Measurements from ENCODE around the gene CYP2A7. TPM values are rescaled to one million over a fixed set of nuclear protein-coding genes. Genes with fewer than 3 reads are reported as not detected.
A peak's percentile ranks its signal among the peaks of the same experiment; 100 is the strongest.
"Not testable (repeated sequence)": the region's sequence is repeated elsewhere in the genome, so short reads cannot be mapped to it uniquely, and the experiment has no call there.

CYP2A7 gene
- total and polyA plus RNA-seq, 5 donors, result not detected

DNA sequence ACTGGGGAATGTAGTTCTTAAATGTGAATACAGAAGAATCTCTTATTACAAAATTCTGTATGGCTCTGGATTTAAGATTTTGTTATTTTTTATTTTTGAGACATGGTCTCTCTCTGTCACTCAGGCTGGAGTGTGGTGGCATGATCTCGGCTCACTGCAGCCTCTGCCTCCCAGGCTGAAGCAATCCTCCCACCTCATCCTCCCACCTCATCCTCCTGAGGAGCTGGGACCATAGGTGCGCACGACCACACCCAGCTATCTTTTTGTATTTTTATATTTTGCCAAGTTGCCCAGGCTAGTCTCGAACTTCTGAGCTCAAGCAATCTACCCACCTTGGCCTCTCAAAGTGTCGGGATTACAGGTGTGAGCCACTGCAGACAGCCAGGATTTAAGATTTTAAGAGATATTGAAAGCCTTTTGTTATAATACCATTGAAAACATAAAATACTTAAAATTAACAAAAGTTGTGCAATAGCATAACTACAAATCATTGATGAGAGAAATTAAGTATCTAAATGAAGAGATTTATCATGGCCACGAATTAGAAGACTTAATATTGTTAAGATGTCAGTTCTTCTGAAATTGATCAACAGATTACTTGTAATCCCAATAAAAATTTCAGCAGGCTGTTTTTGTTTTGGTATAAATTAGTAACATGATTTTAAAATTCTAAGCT lies 45.1 kb downstream of the CYP2A7 start:
- intact Hi-C loops (cut with DNase I), result no loop called here
- Histone ChIP-seq H3K9me3 (ENCODE audit: control insufficient read depth, low read length) (no peaks in the 10 kb centered on the region), H3K27me3 (ENCODE audit: control insufficient read depth, insufficient read depth) (no peaks in the 10 kb centered on the region), H3K4me1 (ENCODE audit: control insufficient read depth, insufficient read depth, low read length) (no peaks in the 10 kb centered on the region), H3K27ac (ENCODE audit: low read length) (no peak overlapping the region), H3K4me3 (ENCODE audit: low read length) (no peak overlapping the region)
- 83% methylated on average over 6 of the region's 6 CpGs for WGBS
- DNase-seq (no peak), ATAC-seq (no peak)

GRCh38 chr19:40833728-40834533 lies 48.1 kb downstream of the CYP2A7 start:
- H3K9me3 ChIP-seq (ENCODE audit: control insufficient read depth, low read length); H3K4me3 ChIP-seq (ENCODE audit: low read length); DNase-seq; H3K27me3 ChIP-seq (ENCODE audit: control insufficient read depth, insufficient read depth); H3K4me1 ChIP-seq (ENCODE audit: control insufficient read depth, insufficient read depth, low read length); H3K27ac ChIP-seq (ENCODE audit: low read length); intact Hi-C loops (cut with DNase I); ATAC-seq: not testable (repeated sequence)
- WGBS, result 47% methylated on average over 7 of the region's 7 CpGs

DNA sequence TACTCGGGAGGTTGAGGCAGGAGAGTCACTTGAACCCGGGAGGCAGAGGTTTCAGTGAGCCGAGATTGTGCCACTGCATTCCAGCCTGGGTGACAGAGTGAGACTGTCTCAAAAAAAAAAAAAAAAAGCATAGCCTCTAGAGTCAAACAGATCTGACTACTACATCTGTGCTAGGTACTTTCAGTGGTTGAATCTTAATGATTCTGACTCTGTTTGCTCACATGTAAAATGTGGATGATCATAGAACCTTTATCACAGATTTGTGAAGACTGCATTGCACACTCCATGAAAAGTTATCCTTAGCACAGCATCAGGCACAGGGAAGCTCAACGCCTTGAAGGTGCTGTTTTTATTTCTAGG lies 49.6 kb downstream of the CYP2A7 start:
- WGBS, result 73% methylated on average over 4 of the region's 4 CpGs
- H3K4me1 ChIP-seq (ENCODE audit: control insufficient read depth, insufficient read depth, low read length); H3K27ac ChIP-seq (ENCODE audit: low read length); intact Hi-C loops (cut with DNase I); H3K27me3 ChIP-seq (ENCODE audit: control insufficient read depth, insufficient read depth); H3K9me3 ChIP-seq (ENCODE audit: control insufficient read depth, low read length); DNase-seq; ATAC-seq; H3K4me3 ChIP-seq (ENCODE audit: low read length): not testable (repeated sequence)

DNA sequence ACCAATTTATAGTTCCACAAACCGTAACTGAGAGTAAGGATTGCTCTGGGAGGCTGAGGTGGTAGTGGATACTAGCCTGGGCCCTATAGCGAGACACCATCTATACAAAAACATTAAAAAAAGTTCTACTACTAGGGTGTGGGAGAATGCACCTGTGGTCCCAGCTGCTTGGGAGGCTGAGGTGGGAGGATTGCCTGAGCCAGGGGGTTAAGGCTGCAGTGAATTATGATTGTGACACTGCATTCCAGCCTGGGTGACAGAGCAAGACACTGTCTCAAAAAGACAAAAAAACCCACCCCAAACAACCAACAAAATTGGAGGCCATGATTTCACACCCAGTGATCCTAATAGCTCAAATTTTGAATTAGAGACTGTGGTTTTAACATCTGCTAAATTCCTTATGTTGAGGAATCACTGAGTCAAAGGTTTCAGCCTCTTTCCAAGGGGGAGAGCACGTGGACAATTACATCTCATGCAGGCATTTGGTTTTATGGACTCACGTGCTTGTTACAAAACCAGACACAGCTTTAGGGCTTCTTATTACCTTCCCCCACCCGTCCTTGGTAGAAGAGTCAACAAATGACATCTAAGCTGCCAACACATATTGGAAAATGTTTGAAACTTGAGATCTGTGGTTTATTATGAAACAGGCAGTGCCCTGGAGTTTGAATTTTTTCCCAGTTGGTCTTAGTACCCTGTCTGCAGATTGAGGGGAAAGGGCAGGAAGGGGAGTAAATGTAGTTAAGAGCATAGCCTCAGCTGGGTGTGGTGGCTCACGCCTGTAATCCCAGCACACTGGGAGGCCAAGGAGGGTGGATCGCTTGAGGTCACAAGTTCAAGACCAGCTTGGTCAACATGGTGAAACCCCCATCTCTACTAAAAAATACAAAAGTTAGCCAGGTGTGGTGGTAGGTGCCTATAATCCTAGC lies 50.3 kb downstream of the CYP2A7 start:
- ATAC-seq, result peak in 1 of 2 donors; percentile 36
- H3K4me3 ChIP-seq (ENCODE audit: low read length), result no peak overlapping the region
- H3K4me1 ChIP-seq (ENCODE audit: control insufficient read depth, insufficient read depth, low read length), result no peaks in the 10 kb centered on the region
- no peaks in the 10 kb centered on the region for H3K27me3 ChIP-seq (ENCODE audit: control insufficient read depth, insufficient read depth)
- H3K9me3 ChIP-seq (ENCODE audit: control insufficient read depth, low read length), result no peaks in the 10 kb centered on the region
- intact Hi-C loops (cut with DNase I), result no loop called here
- DNase-seq, result no peak
- 84% methylated on average over 7 of the region's 7 CpGs for WGBS
- no peak overlapping the region for H3K27ac ChIP-seq (ENCODE audit: low read length)

DNA sequence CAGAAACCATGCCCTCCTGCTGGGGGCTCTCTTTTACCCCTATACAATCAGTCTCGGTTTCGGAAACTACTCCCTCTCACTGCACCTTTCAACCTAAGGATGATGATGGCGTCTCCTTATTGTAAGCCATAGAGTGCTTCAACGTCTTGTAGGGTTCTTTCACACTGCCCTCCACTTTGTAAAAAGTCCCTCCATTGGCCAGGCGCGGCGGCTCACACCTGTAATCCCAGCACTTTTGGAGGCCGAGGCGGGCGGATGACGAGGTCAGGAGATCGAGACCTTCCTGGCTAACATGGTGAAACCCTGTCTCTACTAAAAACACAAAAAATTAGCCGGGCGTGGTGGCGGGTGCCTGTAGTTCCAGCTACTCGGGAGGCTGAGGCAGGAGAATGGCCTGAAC lies 51.3 kb downstream of the CYP2A7 start:
- H3K27me3 ChIP-seq (ENCODE audit: control insufficient read depth, insufficient read depth); H3K27ac ChIP-seq (ENCODE audit: low read length); H3K4me3 ChIP-seq (ENCODE audit: low read length); H3K9me3 ChIP-seq (ENCODE audit: control insufficient read depth, low read length); intact Hi-C loops (cut with DNase I); H3K4me1 ChIP-seq (ENCODE audit: control insufficient read depth, insufficient read depth, low read length); ATAC-seq; DNase-seq: not testable (repeated sequence)
- 97% methylated on average over 16 of the region's 16 CpGs for WGBS

- intact Hi-C loops (cut with DNase I), result no loop called here
- H3K9me3 ChIP-seq (ENCODE audit: control insufficient read depth, low read length), result no peaks in the 10 kb centered on the region
- H3K4me3 ChIP-seq (ENCODE audit: low read length), result no peak overlapping the region
- H3K27ac ChIP-seq (ENCODE audit: low read length), result no peak overlapping the region
- DNase-seq (no peak), ATAC-seq (no peak)
- H3K4me1 ChIP-seq (ENCODE audit: control insufficient read depth, insufficient read depth, low read length), result no peaks in the 10 kb centered on the region
- no peaks in the 10 kb centered on the region for H3K27me3 ChIP-seq (ENCODE audit: control insufficient read depth, insufficient read depth)
Observed at GRCh38 chr19:40829205-40829604, 52.8 kb downstream of the CYP2A7 start.

DNA sequence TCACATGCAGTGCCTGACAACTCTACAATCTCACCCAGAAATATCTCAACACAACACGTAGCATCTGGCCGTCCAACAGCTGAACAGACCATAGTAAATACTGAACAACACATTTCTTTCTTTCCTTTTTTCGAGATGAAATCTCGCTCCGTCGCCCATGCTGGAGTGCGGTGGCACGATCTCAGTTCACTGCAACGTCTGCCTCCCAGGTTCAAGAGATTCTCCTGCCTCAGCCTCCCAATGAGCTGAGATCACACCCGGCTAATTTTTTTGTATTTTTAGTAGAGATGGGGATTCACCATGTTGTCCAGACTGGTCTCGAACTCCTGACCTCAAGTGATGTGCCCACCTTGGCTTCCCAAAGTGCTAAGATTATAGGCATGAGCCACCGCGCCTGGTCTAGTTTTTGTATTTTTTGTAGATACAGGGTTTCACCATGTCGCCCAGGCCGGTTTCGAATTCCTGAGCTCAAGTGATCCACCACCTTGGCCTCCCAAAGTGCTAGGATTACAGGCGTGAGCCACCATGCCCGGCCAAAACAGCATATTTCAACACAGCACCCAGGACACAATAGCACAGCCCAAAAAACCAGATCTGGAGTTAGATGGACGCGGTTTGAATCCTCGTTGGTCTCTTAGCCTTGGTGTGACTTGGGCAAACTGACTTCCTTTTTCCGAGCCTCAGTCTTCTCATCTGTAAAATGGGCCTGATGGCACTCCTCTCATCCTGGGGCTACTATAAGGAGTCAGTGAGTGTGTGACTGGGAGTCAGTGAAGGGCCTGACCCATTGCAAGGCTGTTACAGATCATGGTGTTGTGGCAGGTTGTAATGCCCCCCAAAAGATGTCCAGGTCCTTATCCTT lies 54.4 kb downstream of the CYP2A7 start:
- WGBS, result 95% methylated on average over 22 of the region's 22 CpGs
- ATAC-seq, result no peak
- Histone ChIP-seq H3K27me3 (ENCODE audit: control insufficient read depth, insufficient read depth) (no peaks in the 10 kb centered on the region), H3K4me1 (ENCODE audit: control insufficient read depth, insufficient read depth, low read length) (no peaks in the 10 kb centered on the region), H3K4me3 (ENCODE audit: low read length) (no peak overlapping the region), H3K9me3 (ENCODE audit: control insufficient read depth, low read length) (no peaks in the 10 kb centered on the region), H3K27ac (ENCODE audit: low read length) (no peak overlapping the region)
- intact Hi-C loops (cut with DNase I), result no loop called here
- no peak for DNase-seq

- ATAC-seq; H3K27me3 ChIP-seq (ENCODE audit: control insufficient read depth, insufficient read depth); H3K4me3 ChIP-seq (ENCODE audit: low read length); H3K4me1 ChIP-seq (ENCODE audit: control insufficient read depth, insufficient read depth, low read length); H3K9me3 ChIP-seq (ENCODE audit: control insufficient read depth, low read length); H3K27ac ChIP-seq (ENCODE audit: low read length); intact Hi-C loops (cut with DNase I): not testable (repeated sequence)
- peak in 1 of 3 donors; percentile 20 for DNase-seq
- 77% methylated on average over 29 of the region's 29 CpGs for WGBS
Observed at GRCh38 chr19:40826699-40827385, 55.2 kb downstream of the CYP2A7 start.

GRCh38 chr19:40826312-40826698 lies 55.7 kb downstream of the CYP2A7 start:
- H3K4me3 ChIP-seq (ENCODE audit: low read length); H3K4me1 ChIP-seq (ENCODE audit: control insufficient read depth, insufficient read depth, low read length); ATAC-seq; intact Hi-C loops (cut with DNase I); H3K27me3 ChIP-seq (ENCODE audit: control insufficient read depth, insufficient read depth); H3K27ac ChIP-seq (ENCODE audit: low read length); DNase-seq; H3K9me3 ChIP-seq (ENCODE audit: control insufficient read depth, low read length): not testable (repeated sequence)
- WGBS, result 84% methylated on average over 9 of the region's 14 CpGs
